ENCODE results near the gene TMEM53.

DNA sequence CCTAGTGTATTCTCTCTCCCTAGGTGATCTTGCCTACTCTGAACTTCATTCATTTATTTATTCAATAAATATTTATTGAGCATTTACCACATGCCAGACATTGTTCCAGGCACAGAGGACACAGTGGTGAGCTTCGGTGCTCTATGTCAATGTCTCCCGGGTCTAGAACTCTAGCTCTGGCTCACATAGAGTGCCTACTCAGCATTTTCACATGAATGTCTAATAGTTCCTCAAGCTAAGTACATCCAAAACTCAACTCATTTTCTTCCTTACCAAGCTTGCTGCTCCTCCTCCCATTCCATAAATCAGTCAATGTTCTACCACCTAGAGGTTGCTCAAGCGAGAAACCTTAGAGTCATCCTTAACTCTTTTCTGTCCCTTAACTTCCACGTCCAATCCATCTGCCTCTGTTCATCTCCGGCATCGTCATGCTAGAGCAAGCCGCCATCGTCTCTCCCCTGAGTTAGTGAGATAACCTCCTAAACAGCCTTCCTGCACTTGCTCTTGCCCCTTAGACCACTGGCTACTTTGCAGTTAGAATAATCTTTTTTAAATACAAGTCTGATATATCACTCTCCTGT lies 67.5 kb downstream of the TMEM53 start:
- TF ChIP-seq, protein P1, sequence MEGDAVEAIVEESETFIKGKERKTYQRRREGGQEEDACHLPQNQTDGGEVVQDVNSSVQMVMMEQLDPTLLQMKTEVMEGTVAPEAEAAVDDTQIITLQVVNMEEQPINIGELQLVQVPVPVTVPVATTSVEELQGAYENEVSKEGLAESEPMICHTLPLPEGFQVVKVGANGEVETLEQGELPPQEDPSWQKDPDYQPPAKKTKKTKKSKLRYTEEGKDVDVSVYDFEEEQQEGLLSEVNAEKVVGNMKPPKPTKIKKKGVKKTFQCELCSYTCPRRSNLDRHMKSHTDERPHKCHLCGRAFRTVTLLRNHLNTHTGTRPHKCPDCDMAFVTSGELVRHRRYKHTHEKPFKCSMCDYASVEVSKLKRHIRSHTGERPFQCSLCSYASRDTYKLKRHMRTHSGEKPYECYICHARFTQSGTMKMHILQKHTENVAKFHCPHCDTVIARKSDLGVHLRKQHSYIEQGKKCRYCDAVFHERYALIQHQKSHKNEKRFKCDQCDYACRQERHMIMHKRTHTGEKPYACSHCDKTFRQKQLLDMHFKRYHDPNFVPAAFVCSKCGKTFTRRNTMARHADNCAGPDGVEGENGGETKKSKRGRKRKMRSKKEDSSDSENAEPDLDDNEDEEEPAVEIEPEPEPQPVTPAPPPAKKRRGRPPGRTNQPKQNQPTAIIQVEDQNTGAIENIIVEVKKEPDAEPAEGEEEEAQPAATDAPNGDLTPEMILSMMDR (IDR thresholded peaks at IDR 0.05), result no peak
- TF ChIP-seq POLR2A (IDR thresholded peaks at IDR 0.05), result no peak
- no peak for TF ChIP-seq EP300 (IDR thresholded peaks at IDR 0.05)
- TF ChIP-seq POLR2AphosphoS5 (IDR thresholded peaks at IDR 0.05), result no peak
